Neural progenitor cell (in vitro differentiated cells): Measurements from ENCODE around the gene LRCH4. TPM values are rescaled to one million over a fixed set of nuclear protein-coding genes. Genes with fewer than 3 reads are reported as not detected.
A peak's percentile ranks its signal among the peaks of the same experiment; 100 is the strongest.

Experiments used
- DNase-seq: peaks from one replicate; pipeline ENCODE4 v3.0.0-alpha.2; 2016; ENCODE audit warnings: low spot score
- H2AFZ ChIP-seq: fragments of 200-600 bp; sonication (generic); replicated peaks from 2 replicates; pipeline ENCODE4 v1.6.1; 2016; ENCODE audit warnings: antibody characterized with exemption
- H3F3A ChIP-seq: fragments of 200-600 bp; sonication (generic); 2 replicates; pipeline ENCODE4 v1.6.1; 2016; ENCODE audit warnings: antibody characterized with exemption, low read depth
- H3K27ac ChIP-seq: fragments of 200-600 bp; sonication (generic); 2 replicates; pipeline ENCODE4 v1.5.1; 2016; ENCODE audit warnings: mild to moderate bottlenecking
- H3K27me3 ChIP-seq: fragments of 200-600 bp; sonication (generic); 2 replicates; pipeline ENCODE4 v1.6.1; 2016; ENCODE audit warnings: mild to moderate bottlenecking, moderate library complexity
- H3K36me3 ChIP-seq: fragments of 200-600 bp; sonication (generic); 2 replicates; pipeline ENCODE4 v1.5.1; 2016
- H3K4me1 ChIP-seq: fragments of 200-600 bp; sonication (generic); 2 replicates; pipeline ENCODE4 v1.6.1; 2016; ENCODE audit warnings: mixed run types
- H3K4me2 ChIP-seq: fragments of 200-600 bp; sonication (generic); 2 replicates; pipeline ENCODE4 v1.6.1; 2016
- H3K4me3 ChIP-seq: fragments of 200-600 bp; sonication (generic); 2 replicates; pipeline ENCODE4 v1.5.1; 2016
- H3K79me2 ChIP-seq: fragments of 200-600 bp; sonication (generic); 2 replicates; pipeline ENCODE4 v1.6.1; 2016; ENCODE audit warnings: low read depth
- H3K9ac ChIP-seq: fragments of 200-600 bp; sonication (generic); 2 replicates; pipeline ENCODE4 v1.6.1; 2016
- H3K9me3 ChIP-seq: fragments of 200-600 bp; sonication (generic); 2 replicates; pipeline ENCODE4 v1.5.1; 2016; ENCODE audit warnings: low read depth
- H4K20me1 ChIP-seq: fragments of 200-600 bp; sonication (generic); 2 replicates; pipeline ENCODE4 v1.6.1; 2016; ENCODE audit warnings: low read depth
- H3K27ac Mint-ChIP-seq: 3 replicates; pipeline ENCODE4 v1.8.0; 2021; ENCODE audit warnings: mixed read lengths
- H3K27me3 Mint-ChIP-seq: 2 replicates; pipeline ENCODE4 v1.8.0; 2022; ENCODE audit warnings: low read depth, mild to moderate bottlenecking, inconsistent platforms, moderate library complexity, mixed read lengths; ENCODE audit not compliant: insufficient read depth
- H3K36me3 Mint-ChIP-seq: 3 replicates; pipeline ENCODE4 v1.8.0; 2021; ENCODE audit warnings: mixed read lengths
- H3K4me1 Mint-ChIP-seq: 3 replicates; pipeline ENCODE4 v1.8.0; 2021; ENCODE audit warnings: mixed read lengths
- H3K4me3 Mint-ChIP-seq: 3 replicates; pipeline ENCODE4 v1.8.0; 2021; ENCODE audit warnings: mild to moderate bottlenecking, moderate library complexity, mixed read lengths
- H3K9me3 Mint-ChIP-seq: 3 replicates; pipeline ENCODE4 v1.8.0; 2020; ENCODE audit warnings: mixed read lengths
- EZH2 ChIP-seq: fragments of 200-600 bp; sonication (generic); IDR thresholded peaks from 2 replicates; pipeline ENCODE4 v1.6.1; 2017; ENCODE audit warnings: antibody characterized with exemption, mild to moderate bottlenecking, moderate library complexity
- EZH2phosphoT487 ChIP-seq: fragments of 200-600 bp; sonication (generic); IDR thresholded peaks from 2 replicates; pipeline ENCODE4 v1.6.1; 2017; ENCODE audit warnings: antibody characterized with exemption
- total RNA-seq: library from RNA; depleted of rRNA; stranded (reverse); fragments of >200 nt; gene quantifications from 2 replicates; pipeline ENCODE4 v1.2.3, GENCODE V29; 2015; ENCODE audit warnings: low replicate concordance
- TF ChIP-seq, protein P1 (sequence below): fragments of 200-600 bp; sonication (generic); IDR thresholded peaks from 2 replicates; pipeline ENCODE4 v1.5.1; 2017; ENCODE audit warnings: antibody characterized with exemption, mild to moderate bottlenecking

The LRCH4 gene, protein sequence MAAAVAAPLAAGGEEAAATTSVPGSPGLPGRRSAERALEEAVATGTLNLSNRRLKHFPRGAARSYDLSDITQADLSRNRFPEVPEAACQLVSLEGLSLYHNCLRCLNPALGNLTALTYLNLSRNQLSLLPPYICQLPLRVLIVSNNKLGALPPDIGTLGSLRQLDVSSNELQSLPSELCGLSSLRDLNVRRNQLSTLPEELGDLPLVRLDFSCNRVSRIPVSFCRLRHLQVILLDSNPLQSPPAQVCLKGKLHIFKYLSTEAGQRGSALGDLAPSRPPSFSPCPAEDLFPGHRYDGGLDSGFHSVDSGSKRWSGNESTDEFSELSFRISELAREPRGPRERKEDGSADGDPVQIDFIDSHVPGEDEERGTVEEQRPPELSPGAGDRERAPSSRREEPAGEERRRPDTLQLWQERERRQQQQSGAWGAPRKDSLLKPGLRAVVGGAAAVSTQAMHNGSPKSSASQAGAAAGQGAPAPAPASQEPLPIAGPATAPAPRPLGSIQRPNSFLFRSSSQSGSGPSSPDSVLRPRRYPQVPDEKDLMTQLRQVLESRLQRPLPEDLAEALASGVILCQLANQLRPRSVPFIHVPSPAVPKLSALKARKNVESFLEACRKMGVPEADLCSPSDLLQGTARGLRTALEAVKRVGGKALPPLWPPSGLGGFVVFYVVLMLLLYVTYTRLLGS
- total RNA-seq = 4.5 and 55.9 TPM in 2 replicates

DNA sequence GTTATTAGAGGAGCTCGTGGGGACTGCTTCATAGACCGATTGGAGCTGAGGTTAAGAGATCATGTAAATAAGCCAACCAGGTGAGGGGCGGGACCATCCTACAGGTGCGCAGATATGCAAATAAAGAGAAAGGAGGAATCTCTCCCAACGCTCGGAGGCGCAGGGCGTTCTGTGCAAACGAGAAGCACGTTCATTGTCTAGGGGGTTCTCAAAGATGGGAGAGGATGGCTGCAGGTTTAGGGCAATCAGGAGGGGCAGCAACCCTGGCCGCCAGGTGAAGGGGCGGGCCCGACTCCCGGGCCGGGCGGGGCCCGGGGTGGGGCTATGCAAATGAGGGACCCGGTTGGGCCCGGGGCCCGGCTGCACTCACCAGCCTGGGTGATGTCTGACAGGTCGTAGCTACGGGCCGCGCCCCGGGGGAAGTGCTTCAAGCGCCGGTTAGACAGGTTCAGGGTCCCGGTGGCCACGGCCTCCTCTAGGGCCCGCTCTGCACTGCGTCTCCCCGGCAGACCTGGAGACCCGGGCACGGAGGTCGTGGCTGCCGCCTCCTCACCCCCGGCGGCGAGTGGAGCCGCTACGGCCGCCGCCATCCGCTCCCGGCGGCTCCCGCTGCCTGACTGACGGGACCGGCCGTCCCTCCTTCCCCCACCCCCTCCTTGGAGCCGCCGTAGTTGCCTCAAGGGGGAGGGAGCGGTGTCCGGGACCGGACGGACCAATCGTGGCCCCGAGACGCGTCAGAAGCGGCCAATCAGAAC is at the start of gene LRCH4:
Gene LRCH4, minus strand, starts transcription at position 619 of the 755 bp plus-strand sequence. Its CDS starts 29 bp downstream, at position 590.
- TF ChIP-seq, protein P1, sequence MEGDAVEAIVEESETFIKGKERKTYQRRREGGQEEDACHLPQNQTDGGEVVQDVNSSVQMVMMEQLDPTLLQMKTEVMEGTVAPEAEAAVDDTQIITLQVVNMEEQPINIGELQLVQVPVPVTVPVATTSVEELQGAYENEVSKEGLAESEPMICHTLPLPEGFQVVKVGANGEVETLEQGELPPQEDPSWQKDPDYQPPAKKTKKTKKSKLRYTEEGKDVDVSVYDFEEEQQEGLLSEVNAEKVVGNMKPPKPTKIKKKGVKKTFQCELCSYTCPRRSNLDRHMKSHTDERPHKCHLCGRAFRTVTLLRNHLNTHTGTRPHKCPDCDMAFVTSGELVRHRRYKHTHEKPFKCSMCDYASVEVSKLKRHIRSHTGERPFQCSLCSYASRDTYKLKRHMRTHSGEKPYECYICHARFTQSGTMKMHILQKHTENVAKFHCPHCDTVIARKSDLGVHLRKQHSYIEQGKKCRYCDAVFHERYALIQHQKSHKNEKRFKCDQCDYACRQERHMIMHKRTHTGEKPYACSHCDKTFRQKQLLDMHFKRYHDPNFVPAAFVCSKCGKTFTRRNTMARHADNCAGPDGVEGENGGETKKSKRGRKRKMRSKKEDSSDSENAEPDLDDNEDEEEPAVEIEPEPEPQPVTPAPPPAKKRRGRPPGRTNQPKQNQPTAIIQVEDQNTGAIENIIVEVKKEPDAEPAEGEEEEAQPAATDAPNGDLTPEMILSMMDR = no peak
- TF ChIP-seq EZH2phosphoT487 (no peak), EZH2 (no peak)
- Histone ChIP-seq H3F3A (peaks cover 38% of the 10 kb centered on the region), H3K27ac (peak within 1 kb of the TSS; percentile 90), H3K9me3 (no peaks in the 10 kb centered on the region), H3K27me3 (no peaks in the 10 kb centered on the region), H3K9ac (peak within 1 kb of the TSS; percentile 53), H3K36me3 (no peaks in the 10 kb centered on the region), H3K4me1 (peaks cover 36% of the 10 kb centered on the region), H3K79me2 (peaks cover 16% of the 10 kb centered on the region), H3K4me3 (peak within 1 kb of the TSS; percentile 75), H4K20me1 (peaks cover 34% of the 10 kb centered on the region), H2AFZ (no peak within 1 kb of the TSS), H3K4me2 (peak within 1 kb of the TSS; percentile 90)
- DNase-seq = peak; percentile 77
- no peaks in the 10 kb centered on the region for H3K36me3 Mint-ChIP-seq
- peaks cover 44% of the 10 kb centered on the region for H3K4me1 Mint-ChIP-seq
- H3K27me3 Mint-ChIP-seq = peaks cover 12% of the 10 kb centered on the region
- peak within 1 kb of the TSS; percentile 96 for H3K27ac Mint-ChIP-seq
- H3K9me3 Mint-ChIP-seq = no peaks in the 10 kb centered on the region
- H3K4me3 Mint-ChIP-seq = peak within 1 kb of the TSS; percentile 98

DNA sequence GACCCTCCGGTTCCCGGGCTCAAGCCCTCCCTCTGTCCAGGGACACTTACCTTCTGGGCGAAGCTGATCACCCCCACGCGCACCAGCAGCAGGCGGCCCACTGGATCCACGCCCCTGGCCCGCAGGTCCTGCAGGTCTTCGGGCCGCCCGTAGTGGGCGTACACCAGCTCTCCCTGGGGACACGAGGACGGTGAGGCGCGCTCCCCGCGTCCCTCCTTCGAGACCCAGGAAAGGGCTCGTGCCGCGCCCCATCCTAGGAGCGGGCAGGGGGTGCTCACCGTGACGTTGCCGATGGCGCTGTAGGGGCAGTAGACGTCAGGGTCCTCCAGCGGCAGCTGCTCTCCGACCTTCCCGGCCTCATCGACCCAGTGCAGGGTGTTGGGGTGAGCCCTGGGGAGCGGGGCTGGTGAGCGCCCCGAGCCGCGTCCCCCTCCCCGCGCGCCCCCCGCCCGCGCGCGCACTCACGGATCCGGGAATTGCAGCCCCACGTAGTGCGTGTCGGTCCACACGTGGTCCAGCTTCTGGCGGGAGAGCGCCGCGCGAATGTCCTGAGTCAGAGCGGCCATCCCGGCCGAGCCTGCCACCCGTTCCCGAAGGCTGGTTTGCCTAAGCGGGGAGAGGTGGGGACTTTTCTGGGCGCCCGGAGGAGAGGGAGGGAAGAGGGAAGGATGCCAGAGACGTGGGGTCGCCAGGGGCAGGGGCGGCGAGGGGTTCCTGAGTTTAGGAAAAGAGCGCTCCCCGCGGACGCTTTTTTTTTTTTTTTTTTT is 47.2 kb upstream of the LRCH4 start:
- H3K4me1 Mint-ChIP-seq = peaks cover 13% of the 10 kb centered on the region
- TF ChIP-seq EZH2phosphoT487 = no peak
- TF ChIP-seq EZH2 = peak; percentile 66
- TF ChIP-seq, protein P1 = peak; percentile 52
- Histone ChIP-seq H3K4me1 (peaks cover 4% of the 10 kb centered on the region), H3K9me3 (no peaks in the 10 kb centered on the region), H3F3A (peaks cover 12% of the 10 kb centered on the region), H3K4me3 (peak overlapping the region; percentile 61), H3K4me2 (peak overlapping the region; percentile 98), H2AFZ (peak overlapping the region; percentile 100), H3K79me2 (no peaks in the 10 kb centered on the region), H3K36me3 (no peaks in the 10 kb centered on the region), H4K20me1 (no peaks in the 10 kb centered on the region), H3K27ac (no peak overlapping the region), H3K27me3 (peaks cover 37% of the 10 kb centered on the region), H3K9ac (no peak overlapping the region)
- peaks cover 2% of the 10 kb centered on the region for H3K9me3 Mint-ChIP-seq
- H3K4me3 Mint-ChIP-seq = peak overlapping the region; percentile 81
- DNase-seq = peak; percentile 76
- no peaks in the 10 kb centered on the region for H3K36me3 Mint-ChIP-seq
- H3K27me3 Mint-ChIP-seq = peaks cover 35% of the 10 kb centered on the region
- H3K27ac Mint-ChIP-seq = no peak overlapping the region

DNA sequence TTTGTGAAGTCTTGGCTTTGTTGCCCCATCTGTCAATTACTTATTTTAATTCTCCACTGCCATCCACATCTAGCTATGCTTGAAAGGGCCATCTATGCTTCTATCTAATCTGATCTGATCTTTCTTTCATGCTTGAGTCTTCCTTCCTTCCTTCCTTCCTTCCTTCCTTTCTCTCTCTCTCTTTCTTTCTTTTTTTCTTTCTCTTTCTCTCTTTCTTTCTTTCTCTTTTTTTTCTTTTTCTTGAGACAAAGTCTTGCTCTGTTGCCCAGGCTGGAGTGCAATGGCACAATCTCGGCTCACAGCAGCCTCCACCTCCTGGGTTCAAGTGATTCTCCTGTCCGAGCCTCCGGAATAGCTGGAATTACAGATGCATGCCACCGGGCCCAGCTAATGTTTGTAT is 44.1 kb upstream of the LRCH4 start:
- H3K27me3 Mint-ChIP-seq = peaks cover 36% of the 10 kb centered on the region
- no peak overlapping the region for H3K4me3 Mint-ChIP-seq
- Histone ChIP-seq H3F3A (peaks cover 12% of the 10 kb centered on the region), H2AFZ (no peak overlapping the region), H3K9me3 (no peaks in the 10 kb centered on the region), H3K79me2 (no peaks in the 10 kb centered on the region), H3K4me1 (peaks cover 4% of the 10 kb centered on the region), H3K36me3 (no peaks in the 10 kb centered on the region), H4K20me1 (no peaks in the 10 kb centered on the region), H3K4me3 (no peak overlapping the region), H3K27ac (no peak overlapping the region), H3K9ac (no peak overlapping the region), H3K4me2 (no peak overlapping the region), H3K27me3 (peaks cover 65% of the 10 kb centered on the region)
- peaks cover 2% of the 10 kb centered on the region for H3K9me3 Mint-ChIP-seq
- no peak overlapping the region for H3K27ac Mint-ChIP-seq
- no peak for DNase-seq
- H3K36me3 Mint-ChIP-seq = no peaks in the 10 kb centered on the region
- H3K4me1 Mint-ChIP-seq = peaks cover 23% of the 10 kb centered on the region
- TF ChIP-seq, protein P1 = no peak
- no peak for TF ChIP-seq EZH2
- no peak for TF ChIP-seq EZH2phosphoT487
